GM12892 (cell line): ENCODE measurements around the gene ZNF644.
A peak's percentile ranks its signal among the peaks of the same experiment; 100 is the strongest.

Experiments
- DNase-seq: peaks from one replicate; pipeline ENCODE4 v3.0.0; 2011; ENCODE audit not compliant: insufficient read length
- FAIRE-seq: peaks from 2 replicates; lab custom pipeline; 2011; peaks lifted over from hg19 to GRCh38; lab: Jason Lieb, UNC
- POLR2A ChIP-seq: IDR thresholded peaks from 2 replicates; pipeline ENCODE4 v1.6.1; 2011; ENCODE audit warnings: low read depth, low read length, control low read depth
- POLR2AphosphoS5 ChIP-seq: IDR thresholded peaks from 2 replicates; pipeline ENCODE4 v1.6.1; 2011; ENCODE audit warnings: low read depth, low read length, control low read depth
- TAF1 ChIP-seq: IDR thresholded peaks from 2 replicates; pipeline ENCODE4 v1.6.1; 2011; ENCODE audit warnings: low read depth, mild to moderate bottlenecking, control low read depth, low read length, borderline replicate concordance

ZNF644 gene

GRCh38 chr1:90964444-90965035, 57.3 kb downstream of the ZNF644 start:
- FAIRE-seq = no peak
- TF ChIP-seq POLR2AphosphoS5 (no peak), POLR2A (no peak), TAF1 (no peak)
- DNase-seq = no peak

- no peak for TF ChIP-seq POLR2AphosphoS5
- TF ChIP-seq POLR2A = no peak
- no peak for TF ChIP-seq TAF1
- FAIRE-seq (no peak), DNase-seq (no peak)
Measured at GRCh38 chr1:90963651-90964050, 58.2 kb downstream of the ZNF644 start.

GRCh38 chr1:90963236-90963635, 58.6 kb downstream of the ZNF644 start:
- FAIRE-seq = peak; percentile 27
- DNase-seq = no peak
- TF ChIP-seq POLR2AphosphoS5 (no peak), TAF1 (no peak), POLR2A (no peak)

GRCh38 chr1:90959352-90960206, 62.3 kb downstream of the ZNF644 start:
- FAIRE-seq (no peak), DNase-seq (no peak)
- no peak for TF ChIP-seq POLR2AphosphoS5

- DNase-seq (no peak), FAIRE-seq (no peak)
- TF ChIP-seq TAF1 (no peak), POLR2A (no peak), POLR2AphosphoS5 (no peak)
Measured at GRCh38 chr1:90957497-90957896, 64.3 kb downstream of the ZNF644 start.

- no peak for TF ChIP-seq TAF1
- no peak for TF ChIP-seq POLR2A
- no peak for TF ChIP-seq POLR2AphosphoS5
- DNase-seq = no peak
Measured at GRCh38 chr1:90955769-90956168, 66.1 kb downstream of the ZNF644 start.

GRCh38 chr1:90952906-90953305, 68.9 kb downstream of the ZNF644 start:
- TF ChIP-seq POLR2AphosphoS5 (no peak), TAF1 (no peak)
- FAIRE-seq (no peak), DNase-seq (no peak)

More at GRCh38 chr1:90955769-90956168, 66.1 kb downstream of the ZNF644 start:
- FAIRE-seq = no peak

- no peak for DNase-seq
- FAIRE-seq = peak; percentile 48
- TF ChIP-seq POLR2AphosphoS5 = no peak
- no peak for TF ChIP-seq TAF1
- TF ChIP-seq POLR2A = no peak
Measured at GRCh38 chr1:90951009-90951408, 70.8 kb downstream of the ZNF644 start.

GRCh38 chr1:90948301-90948700, 73.5 kb downstream of the ZNF644 start:
- FAIRE-seq = no peak
- no peak for DNase-seq
- TF ChIP-seq POLR2AphosphoS5 (no peak), POLR2A (no peak), TAF1 (no peak)

GRCh38 chr1:90946630-90947029, 75.2 kb downstream of the ZNF644 start:
- TF ChIP-seq POLR2A (no peak), TAF1 (no peak), POLR2AphosphoS5 (no peak)
- FAIRE-seq (no peak), DNase-seq (no peak)

- DNase-seq (no peak), FAIRE-seq (no peak)
- TF ChIP-seq POLR2AphosphoS5 (no peak), TAF1 (no peak), POLR2A (no peak)
Measured at GRCh38 chr1:90945287-90945686, 76.5 kb downstream of the ZNF644 start.

GRCh38 chr1:90943966-90944365, 77.9 kb downstream of the ZNF644 start:
- no peak for FAIRE-seq
- TF ChIP-seq POLR2A = no peak
- no peak for TF ChIP-seq TAF1
- TF ChIP-seq POLR2AphosphoS5 = no peak
- DNase-seq = no peak
